ENCODE measurements around the gene ANKRD12. TPM values are rescaled to one million over a fixed set of nuclear protein-coding genes. Genes with fewer than 3 reads are reported as not detected.

Gene ANKRD12
- polyA plus RNA-seq, 4 donors = 7.5 to 22.2 (median 21.1) TPM

- 39 to 76% (median 69%) methylated on average over 1 of the region's 1 CpG for WGBS, 3 donors
- no peak for FAIRE-seq
These were observed 192.9 kb downstream of the ANKRD12 start for GRCh38 chr18:9329471-9329870.

GRCh38 chr18:9330419-9330818 is 193.8 kb downstream of the ANKRD12 start:
- no peak overlapping the region for H3K27ac ChIP-seq (ENCODE audit: low read depth in 1 of 3, low read length in 2 of 3)
- no peaks in the 10 kb centered on the region for H3K4me1 ChIP-seq (ENCODE audit: control insufficient read depth in 3 of 3, insufficient read depth in 2 of 3, low read depth in 1 of 3, low read length in 2 of 3)
- no peak overlapping the region for H3K4me3 ChIP-seq (ENCODE audit: low read depth in 1 of 3, low read length in 3 of 3)
- FAIRE-seq (no peak), DNase-seq (no peak)
- no peaks in the 10 kb centered on the region for H3K36me3 ChIP-seq (ENCODE audit: control insufficient read depth in 3 of 3, insufficient read depth in 2 of 3, low read depth in 1 of 3, low read length in 3 of 3)
- WGBS, 3 donors = 85 to 90% (median 89%) methylated on average over 3 of the region's 3 CpGs
- H3K9me3 ChIP-seq (ENCODE audit: control insufficient read depth in 2 of 2, insufficient read depth in 1 of 2, low read depth in 1 of 2, low read length in 1 of 2) = peaks cover 0 to 5% of the 10 kb centered on the region in 2 donors
- H3K27me3 ChIP-seq (ENCODE audit: control insufficient read depth in 3 of 3, insufficient read depth in 3 of 3, low read length in 3 of 3) = peaks cover 0 to 4% (median 0%) of the 10 kb centered on the region in 3 donors

More at GRCh38 chr18:9329471-9329870, 192.9 kb downstream of the ANKRD12 start:
- H3K27ac ChIP-seq (ENCODE audit: low read depth in 1 of 3, low read length in 2 of 3) = no peak overlapping the region
- H3K36me3 ChIP-seq (ENCODE audit: control insufficient read depth in 3 of 3, insufficient read depth in 2 of 3, low read depth in 1 of 3, low read length in 3 of 3) = no peaks in the 10 kb centered on the region
- DNase-seq = no peak
- H3K9me3 ChIP-seq (ENCODE audit: control insufficient read depth in 2 of 2, insufficient read depth in 1 of 2, low read depth in 1 of 2, low read length in 1 of 2) = peaks cover 0 to 5% of the 10 kb centered on the region in 2 donors
- no peak overlapping the region for H3K4me3 ChIP-seq (ENCODE audit: low read depth in 1 of 3, low read length in 3 of 3)
- no peaks in the 10 kb centered on the region for H3K4me1 ChIP-seq (ENCODE audit: control insufficient read depth in 3 of 3, insufficient read depth in 2 of 3, low read depth in 1 of 3, low read length in 2 of 3)
- peaks cover 0 to 4% (median 0%) of the 10 kb centered on the region in 3 donors for H3K27me3 ChIP-seq (ENCODE audit: control insufficient read depth in 3 of 3, insufficient read depth in 3 of 3, low read length in 3 of 3)

GRCh38 chr18:9333441-9334328 is 197.1 kb downstream of the ANKRD12 start:
- H3K4me1 ChIP-seq (ENCODE audit: control insufficient read depth in 3 of 3, insufficient read depth in 2 of 3, low read depth in 1 of 3, low read length in 2 of 3) = no peaks in the 10 kb centered on the region
- FAIRE-seq (no peak), DNase-seq (no peak)
- peaks cover 0 to 7% (median 0%) of the 10 kb centered on the region in 3 donors for H3K27me3 ChIP-seq (ENCODE audit: control insufficient read depth in 3 of 3, insufficient read depth in 3 of 3, low read length in 3 of 3)
- peak overlapping the region in 2 of 3 donors; percentile 47 to 58 for H3K27ac ChIP-seq (ENCODE audit: low read depth in 1 of 3, low read length in 2 of 3)
- peak overlapping the region; percentile 12 to 92 (median 52) for H3K4me3 ChIP-seq (ENCODE audit: low read depth in 1 of 3, low read length in 3 of 3)
- WGBS, 3 donors = 32 to 36% (median 34%) methylated on average over 52 of the region's 52 CpGs
- H3K36me3 ChIP-seq (ENCODE audit: control insufficient read depth in 3 of 3, insufficient read depth in 2 of 3, low read depth in 1 of 3, low read length in 3 of 3) = no peaks in the 10 kb centered on the region
- H3K9me3 ChIP-seq (ENCODE audit: control insufficient read depth in 2 of 2, insufficient read depth in 1 of 2, low read depth in 1 of 2, low read length in 1 of 2) = no peaks in the 10 kb centered on the region

GRCh38 chr18:9334329-9334972 is 197.9 kb downstream of the ANKRD12 start, which contains the start of gene TWSG1:
TSS of gene TWSG1 (plus strand) at chr18:9334773. CDS start at chr18:9337230, 2,457 bp downstream.
- H3K4me3 ChIP-seq (ENCODE audit: low read depth in 1 of 3, low read length in 3 of 3) = peak within 1 kb of the TSS; percentile 58 to 92 (median 77)
- peaks cover 0 to 3% (median 0%) of the 10 kb centered on the region in 3 donors for H3K36me3 ChIP-seq (ENCODE audit: control insufficient read depth in 3 of 3, insufficient read depth in 2 of 3, low read depth in 1 of 3, low read length in 3 of 3)
- H3K9me3 ChIP-seq (ENCODE audit: control insufficient read depth in 2 of 2, insufficient read depth in 1 of 2, low read depth in 1 of 2, low read length in 1 of 2) = no peaks in the 10 kb centered on the region
- H3K27me3 ChIP-seq (ENCODE audit: control insufficient read depth in 3 of 3, insufficient read depth in 3 of 3, low read length in 3 of 3) = peaks cover 0 to 7% (median 0%) of the 10 kb centered on the region in 3 donors
- DNase-seq = peak; percentile 86 to 93
- peak within 1 kb of the TSS in 2 of 3 donors; percentile 61 to 80 for H3K27ac ChIP-seq (ENCODE audit: low read depth in 1 of 3, low read length in 2 of 3)
- no peaks in the 10 kb centered on the region for H3K4me1 ChIP-seq (ENCODE audit: control insufficient read depth in 3 of 3, insufficient read depth in 2 of 3, low read depth in 1 of 3, low read length in 2 of 3)
- 0 to 1% (median 1%) methylated on average over 47 to 67 of the region's 67 CpGs for WGBS, 3 donors
- no peak for FAIRE-seq

GRCh38 chr18:9334973-9335696 is 198.6 kb downstream of the ANKRD12 start:
- WGBS, 3 donors = 4% methylated on average over 38 to 55 of the region's 55 CpGs
- H3K27me3 ChIP-seq (ENCODE audit: control insufficient read depth in 3 of 3, insufficient read depth in 3 of 3, low read length in 3 of 3) = peaks cover 0 to 7% (median 0%) of the 10 kb centered on the region in 3 donors
- H3K4me1 ChIP-seq (ENCODE audit: control insufficient read depth in 3 of 3, insufficient read depth in 2 of 3, low read depth in 1 of 3, low read length in 2 of 3) = no peaks in the 10 kb centered on the region
- H3K4me3 ChIP-seq (ENCODE audit: low read depth in 1 of 3, low read length in 3 of 3) = peak overlapping the region; percentile 58 to 92 (median 77)
- DNase-seq (no peak), FAIRE-seq (no peak)
- peak overlapping the region in 2 of 3 donors; percentile 61 to 80 for H3K27ac ChIP-seq (ENCODE audit: low read depth in 1 of 3, low read length in 2 of 3)
- H3K9me3 ChIP-seq (ENCODE audit: control insufficient read depth in 2 of 2, insufficient read depth in 1 of 2, low read depth in 1 of 2, low read length in 1 of 2) = no peaks in the 10 kb centered on the region
- H3K36me3 ChIP-seq (ENCODE audit: control insufficient read depth in 3 of 3, insufficient read depth in 2 of 3, low read depth in 1 of 3, low read length in 3 of 3) = peaks cover 0 to 4% (median 0%) of the 10 kb centered on the region in 3 donors

Other genes starting within 250 kb of the ANKRD12 start
- gene NDUFV2, start 34.1 kb upstream of the ANKRD12 start, polyA plus RNA-seq = 100 to 1,000 TPM; 125 to 300 (median 208) TPM
- 10 to 100 TPM in 2 of 4 donors, 1 to 10 TPM in 2; 2.4 to 20.6 (median 6.3) TPM for gene TWSG1, start 198.0 kb downstream of the ANKRD12 start, polyA plus RNA-seq